ENCODE measurements around the gene DCP2. TPM values are rescaled to one million over a fixed set of nuclear protein-coding genes. Genes with fewer than 3 reads are reported as not detected.
"Not testable (repeated sequence)": the region's sequence is repeated elsewhere in the genome, so short reads cannot be mapped to it uniquely, and the experiment has no call there.

The DCP2 gene
- total RNA-seq, 2 experiments from 2014 or later, result 88.9 to 91.0 TPM

GRCh38 chr5:112958093-112959088 lies 18.2 kb upstream of the DCP2 start:
- Mint-ChIP-seq H3K4me3 (no peak overlapping the region), H3K27me3 (peaks cover 1% of the 10 kb centered on the region), H3K27ac (no peak overlapping the region), H3K4me1 (ENCODE audit: low read depth) (peaks cover 22% of the 10 kb centered on the region), H3K9me3 (no peaks in the 10 kb centered on the region), H3K36me3 (ENCODE audit: low read depth) (no peaks in the 10 kb centered on the region)
- POLR2A ChIA-PET, result no interaction called here
- CTCF ChIA-PET, result no interaction called here
- ATAC-seq (peak; percentile 77), DNase-seq (peak; percentile 52)
- intact Hi-C loops (cut with micrococcal nuclease), result no loop called here
- no peak for TF ChIP-seq CTCF (IDR thresholded peaks at IDR 0.05)

GRCh38 chr5:112959872-112960271 lies 16.7 kb upstream of the DCP2 start:
- peaks cover 28% of the 10 kb centered on the region for H3K4me1 Mint-ChIP-seq (ENCODE audit: low read depth)
- not testable (repeated sequence) for H3K36me3 Mint-ChIP-seq (ENCODE audit: low read depth); ATAC-seq; H3K27me3 Mint-ChIP-seq; H3K4me3 Mint-ChIP-seq; DNase-seq; H3K9me3 Mint-ChIP-seq; H3K27ac Mint-ChIP-seq
- intact Hi-C loops (cut with micrococcal nuclease), result loop anchor here (5.0 to 10.0 kb wide), 2 partner anchors 38 to 75 kb away; partner anchors contain the start of gene REEP5
- CTCF ChIA-PET, result interaction anchor here (1.0 to 1.2 kb wide), 2 partner anchors 16 to 38 kb away, joined by 3 to 4 read pairs; partner anchors contain the start of gene REEP5
- POLR2A ChIA-PET, result interaction anchor here (1.3 kb wide), 1 partner anchor 36 kb away, joined by 3 read pairs; no protein-coding TSS in a partner anchor

GRCh38 chr5:112960315-112960714 lies 16.3 kb upstream of the DCP2 start:
- intact Hi-C loops (cut with micrococcal nuclease), result loop anchor here (5.0 to 10.0 kb wide), 2 partner anchors 38 to 76 kb away; partner anchors contain the start of gene REEP5
- Mint-ChIP-seq H3K9me3 (no peaks in the 10 kb centered on the region), H3K4me3 (no peak overlapping the region), H3K27me3 (peaks cover 1% of the 10 kb centered on the region), H3K27ac (no peak overlapping the region), H3K36me3 (ENCODE audit: low read depth) (no peaks in the 10 kb centered on the region), H3K4me1 (ENCODE audit: low read depth) (peaks cover 30% of the 10 kb centered on the region)
- TF ChIP-seq CTCF (IDR thresholded peaks at IDR 0.05), result no peak
- CTCF ChIA-PET, result interaction anchor here (1.0 to 1.2 kb wide), 2 partner anchors 16 to 39 kb away, joined by 3 to 4 read pairs; partner anchors contain the start of gene REEP5
- ATAC-seq (no peak), DNase-seq (no peak)
- POLR2A ChIA-PET, result interaction anchor here (1.1 to 1.3 kb wide), 2 partner anchors 31 to 36 kb away, joined by 3 to 6 read pairs; no protein-coding TSS in a partner anchor

- no peak overlapping the region for H3K4me3 Mint-ChIP-seq
- no peaks in the 10 kb centered on the region for H3K9me3 Mint-ChIP-seq
- ATAC-seq (no peak), DNase-seq (no peak)
- intact Hi-C loops (cut with micrococcal nuclease), result loop anchor here (5.0 to 10.0 kb wide), 2 partner anchors 39 to 76 kb away; partner anchors contain the start of gene REEP5
- no peak overlapping the region for H3K27ac Mint-ChIP-seq
- no peaks in the 10 kb centered on the region for H3K36me3 Mint-ChIP-seq (ENCODE audit: low read depth)
- ChIA-PET POLR2A (interaction anchor here (1.1 kb wide), 1 partner anchor 31 kb away, joined by 6 read pairs; no protein-coding TSS in a partner anchor), CTCF (no interaction called here)
- peaks cover 35% of the 10 kb centered on the region for H3K4me1 Mint-ChIP-seq (ENCODE audit: low read depth)
- TF ChIP-seq CTCF (IDR thresholded peaks at IDR 0.05), result no peak
- peaks cover 1% of the 10 kb centered on the region for H3K27me3 Mint-ChIP-seq
These were observed 15.6 kb upstream of the DCP2 start for GRCh38 chr5:112960863-112961504.

- H3K27me3 Mint-ChIP-seq; H3K4me3 Mint-ChIP-seq; H3K9me3 Mint-ChIP-seq; DNase-seq; ATAC-seq; H3K36me3 Mint-ChIP-seq (ENCODE audit: low read depth): not testable (repeated sequence)
- intact Hi-C loops (cut with micrococcal nuclease), result loop anchor here (5.0 to 10.0 kb wide), 2 partner anchors 41 to 79 kb away; partner anchors contain the start of gene REEP5
- POLR2A ChIA-PET, result interaction anchor here (1.2 to 1.8 kb wide), 2 partner anchors 13 to 29 kb away, joined by 3 to 5 read pairs; partner anchors contain the start of gene DCP2
- Mint-ChIP-seq H3K27ac (peak overlapping the region; percentile 15), H3K4me1 (ENCODE audit: low read depth) (peaks cover 33% of the 10 kb centered on the region)
- CTCF ChIA-PET, result interaction anchor here (0.8 to 4.8 kb wide), 7 partner anchors 12 to 102 kb away, joined by 3 to 34 read pairs (median 4); partner anchors contain the start of genes DCP2 and SRP19
These were observed 13.2 kb upstream of the DCP2 start for GRCh38 chr5:112963374-112963733.
